ENCODE measurements around the gene ULK3.

Gene ULK3

DNA sequence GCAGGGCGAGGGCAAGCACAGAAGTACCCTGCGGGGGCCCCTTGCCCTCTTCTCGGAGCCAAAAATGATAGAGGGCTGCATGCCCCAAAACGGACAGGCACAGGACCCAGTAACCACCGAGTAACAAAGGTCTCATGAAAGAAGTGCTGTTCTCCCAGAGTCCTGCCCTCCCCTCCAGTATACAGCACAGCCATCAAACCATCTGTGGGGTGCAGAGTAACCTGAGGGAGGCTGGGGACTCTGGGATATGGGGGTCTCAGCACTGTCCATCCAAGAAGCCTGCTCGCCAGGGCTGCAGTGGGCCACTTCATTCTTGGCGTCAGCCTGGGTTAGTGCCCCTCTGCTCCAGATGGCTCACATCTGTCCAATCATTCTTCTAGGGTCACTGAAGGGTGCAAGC, 6.1 kb downstream of the ULK3 start:
- Histone ChIP-seq H3K4me3 (ENCODE audit: low read depth, low read length) (no peak overlapping the region), H3K36me3 (no peaks in the 10 kb centered on the region; the same call in none of the 2 replicates), H3K27me3 (no peaks in the 10 kb centered on the region), H3K4me1 (peaks cover 17% of the 10 kb centered on the region), H3K9me3 (no peaks in the 10 kb centered on the region)
- TF ChIP-seq CTCF (IDR thresholded peaks at IDR 0.05; ENCODE audit: low read depth, low read length) = no peak
- DNase-seq = no peak

DNA sequence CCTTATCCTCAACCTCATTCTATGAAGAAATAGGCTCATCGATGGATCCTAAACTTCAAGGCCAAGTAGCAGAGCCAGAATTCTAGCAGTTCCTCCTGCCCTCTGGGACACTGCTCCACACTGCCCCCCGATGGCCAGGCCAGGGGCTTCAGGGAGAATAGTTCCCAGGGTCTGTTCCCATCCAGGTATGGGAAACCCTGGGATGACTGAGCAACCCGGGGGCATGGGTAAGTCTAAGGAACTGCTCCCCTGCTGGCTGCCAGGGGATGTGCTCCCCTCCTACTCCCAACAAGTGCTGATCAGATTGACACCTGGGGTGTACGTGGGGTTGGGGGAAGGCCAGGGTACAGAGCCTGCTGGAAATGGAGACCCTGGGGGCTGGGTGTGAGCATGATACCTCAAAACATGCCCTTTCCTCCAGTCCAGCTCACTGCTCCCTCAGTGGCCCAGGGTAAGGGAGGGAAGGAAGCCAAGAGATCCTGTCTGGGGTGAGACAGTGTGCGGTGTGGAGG, 7.6 kb downstream of the ULK3 start:
- no peaks in the 10 kb centered on the region for H3K27me3 ChIP-seq
- peaks cover 20% of the 10 kb centered on the region for H3K4me1 ChIP-seq
- no peaks in the 10 kb centered on the region for H3K9me3 ChIP-seq
- TF ChIP-seq CTCF (IDR thresholded peaks at IDR 0.05; ENCODE audit: low read depth, low read length) = peak; percentile 98
- no peak overlapping the region for H3K4me3 ChIP-seq (ENCODE audit: low read depth, low read length)
- no peaks in the 10 kb centered on the region; the same call in none of the 2 replicates for H3K36me3 ChIP-seq
- DNase-seq = peak; percentile 86

DNA sequence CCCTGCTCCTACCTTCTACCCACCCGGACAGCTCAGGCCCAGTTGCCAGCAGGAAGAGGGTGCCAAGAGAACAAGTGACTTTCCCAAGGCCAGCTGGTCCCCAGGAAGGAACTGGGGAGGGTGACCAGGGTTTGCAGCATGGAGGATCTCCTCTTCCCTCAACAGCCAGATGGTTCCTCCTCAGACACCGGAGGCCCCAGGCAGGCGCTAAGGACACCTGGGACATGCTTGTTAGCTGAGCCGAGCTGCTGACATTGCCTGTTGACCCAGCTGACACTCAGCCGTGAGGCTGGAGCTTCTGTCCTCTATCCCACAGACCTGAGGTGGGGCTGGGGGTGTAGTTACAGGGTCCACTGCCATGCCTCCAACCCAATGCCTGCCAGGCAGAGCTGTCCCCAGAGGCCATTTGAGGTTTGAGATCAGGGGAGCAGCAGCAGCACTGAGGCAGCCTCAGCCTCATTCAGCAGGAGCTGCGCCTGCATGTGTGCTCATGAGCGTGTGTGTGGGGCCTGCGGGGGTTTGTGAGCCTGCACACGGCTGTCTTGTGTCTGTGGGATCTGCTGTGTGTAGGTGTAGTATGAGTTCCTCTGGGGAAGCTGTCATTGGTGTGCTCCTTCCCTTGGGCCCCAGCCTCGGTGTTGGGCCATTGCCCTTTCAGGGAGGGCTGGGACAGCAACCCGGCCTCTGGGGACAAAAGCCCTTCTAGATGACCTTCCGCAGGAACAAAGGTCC, 9.4 kb downstream of the ULK3 start:
- no peak for TF ChIP-seq CTCF (IDR thresholded peaks at IDR 0.05; ENCODE audit: low read depth, low read length)
- Histone ChIP-seq H3K4me1 (peaks cover 20% of the 10 kb centered on the region), H3K4me3 (ENCODE audit: low read depth, low read length) (no peak overlapping the region)

DNA sequence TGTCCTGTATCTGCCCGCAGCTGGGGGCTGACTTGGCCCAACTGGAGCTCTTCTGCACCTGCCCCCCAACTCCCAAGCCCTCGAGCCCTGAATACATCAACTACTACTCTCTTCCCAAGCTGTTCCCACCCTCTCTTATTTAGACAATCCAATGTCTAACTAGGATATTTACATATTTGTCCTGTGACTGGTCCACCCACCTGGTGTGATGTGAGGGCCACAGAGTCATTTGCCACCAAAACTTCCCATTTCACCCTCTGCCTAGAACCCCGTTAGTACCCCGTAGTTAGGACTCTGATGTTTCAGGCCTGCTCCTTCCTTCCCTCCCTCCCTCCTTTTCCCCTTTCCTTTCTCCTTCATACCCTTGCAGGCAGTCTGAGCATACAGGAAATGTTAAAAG, 10.1 kb downstream of the ULK3 start:
- no peaks in the 10 kb centered on the region for H3K9me3 ChIP-seq
- no peaks in the 10 kb centered on the region; the same call in 1 of the 2 replicates for H3K36me3 ChIP-seq
- no peak for TF ChIP-seq CTCF (IDR thresholded peaks at IDR 0.05; ENCODE audit: low read depth, low read length)
- no peaks in the 10 kb centered on the region for H3K27me3 ChIP-seq
- DNase-seq = no peak
- peaks cover 20% of the 10 kb centered on the region for H3K4me1 ChIP-seq
- no peak overlapping the region for H3K4me3 ChIP-seq (ENCODE audit: low read depth, low read length)

More for the DNA sequence above, 9.4 kb downstream of the ULK3 start:
- H3K36me3 ChIP-seq = no peaks in the 10 kb centered on the region; the same call in 1 of the 2 replicates
- no peaks in the 10 kb centered on the region for H3K27me3 ChIP-seq
- no peaks in the 10 kb centered on the region for H3K9me3 ChIP-seq
- peak; percentile 12 for DNase-seq

DNA sequence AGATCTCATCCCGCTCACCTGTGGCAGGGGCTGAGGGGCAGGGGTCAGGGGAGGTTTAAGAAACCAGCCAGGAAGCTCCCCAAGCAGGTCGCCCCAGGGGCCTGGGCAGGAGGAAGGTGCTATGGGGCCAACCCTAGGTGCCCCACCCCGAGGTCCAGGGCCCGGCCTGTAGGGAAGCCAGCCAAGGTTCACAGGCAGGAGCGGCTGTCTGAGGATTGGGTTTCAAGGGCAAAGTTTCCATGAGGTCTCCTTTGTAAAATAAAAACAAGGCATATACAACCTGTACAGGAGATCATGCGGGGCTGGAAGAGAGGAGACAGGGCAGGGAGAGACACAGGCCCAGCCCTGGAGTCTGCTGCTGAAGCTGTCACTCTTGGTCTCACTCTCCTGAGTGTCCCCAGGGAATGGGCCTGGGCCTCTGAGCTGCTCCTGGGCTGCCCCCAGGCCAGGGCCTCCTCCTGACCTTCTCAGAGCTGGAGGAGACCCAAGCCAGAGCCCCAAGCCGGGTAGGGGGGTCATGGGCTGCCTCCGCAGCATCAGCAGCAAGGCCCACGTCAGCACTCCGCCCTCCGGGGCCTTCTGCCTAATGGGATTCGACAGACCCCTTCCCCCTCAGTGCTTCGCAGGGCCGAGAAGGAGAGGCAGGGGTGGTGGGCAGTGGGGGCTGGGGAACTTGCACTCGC, 11.0 kb downstream of the ULK3 start:
- peak; percentile 75 for DNase-seq
- H3K4me3 ChIP-seq (ENCODE audit: low read depth, low read length) = no peak overlapping the region
- TF ChIP-seq CTCF (IDR thresholded peaks at IDR 0.05; ENCODE audit: low read depth, low read length) = no peak
- peaks cover 20% of the 10 kb centered on the region for H3K4me1 ChIP-seq
- no peaks in the 10 kb centered on the region; the same call in 1 of the 2 replicates for H3K36me3 ChIP-seq
- no peaks in the 10 kb centered on the region for H3K9me3 ChIP-seq
- no peaks in the 10 kb centered on the region for H3K27me3 ChIP-seq

DNA sequence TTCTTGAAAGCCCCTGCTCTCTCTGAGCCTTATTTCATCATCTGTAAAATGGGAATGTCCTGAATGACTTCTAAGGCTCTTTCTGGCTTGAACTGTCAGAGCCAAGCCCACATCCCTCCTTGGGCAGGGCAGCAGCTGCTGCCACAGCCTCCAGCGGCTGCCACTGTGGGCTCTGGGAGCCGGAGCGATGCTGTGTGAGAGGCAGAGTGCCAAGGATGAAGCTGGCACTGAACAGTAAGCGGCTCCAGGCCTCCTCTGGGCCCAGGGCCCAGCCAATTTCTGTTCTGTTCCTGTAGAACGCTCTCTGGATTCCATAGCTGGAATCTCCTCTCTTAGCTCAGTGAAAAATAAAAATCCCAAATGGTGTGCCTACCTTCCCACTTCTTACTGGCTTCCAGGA, 12.1 kb downstream of the ULK3 start:
- H3K4me3 ChIP-seq (ENCODE audit: low read depth, low read length) = no peak overlapping the region
- no peak for DNase-seq
- H3K4me1 ChIP-seq = peaks cover 20% of the 10 kb centered on the region
- H3K36me3 ChIP-seq = no peaks in the 10 kb centered on the region
- no peaks in the 10 kb centered on the region for H3K27me3 ChIP-seq
- no peak for TF ChIP-seq CTCF (IDR thresholded peaks at IDR 0.05; ENCODE audit: low read depth, low read length)
- H3K9me3 ChIP-seq = no peaks in the 10 kb centered on the region
